Glutamatergic neuron (in vitro differentiated cells): ENCODE data around the gene RPS3A. TPM values are rescaled to one million over a fixed set of nuclear protein-coding genes. Genes with fewer than 3 reads are reported as not detected.
"Not testable (repeated sequence)": the region's sequence is repeated elsewhere in the genome, so short reads cannot be mapped to it uniquely, and the experiment has no call there.

Experiments
- DNase-seq: peaks from one replicate; pipeline ENCODE4 v3.0.0; 2022
- H3K27ac Mint-ChIP-seq: one replicate; pipeline ENCODE4 v1.8.0; 2020; ENCODE audit warnings: mild to moderate bottlenecking, mixed read lengths, inconsistent platforms; ENCODE audit not compliant: unreplicated experiment
- H3K27me3 Mint-ChIP-seq: one replicate; pipeline ENCODE4 v1.8.0; 2020; ENCODE audit warnings: mild to moderate bottlenecking, moderate library complexity, mixed read lengths, inconsistent platforms; ENCODE audit not compliant: unreplicated experiment
- H3K36me3 Mint-ChIP-seq: one replicate; pipeline ENCODE4 v1.8.0; 2020; ENCODE audit warnings: mild to moderate bottlenecking, mixed read lengths, inconsistent platforms; ENCODE audit not compliant: unreplicated experiment
- H3K4me1 Mint-ChIP-seq: one replicate; pipeline ENCODE4 v1.8.0; 2020; ENCODE audit warnings: mild to moderate bottlenecking, low read depth, mixed read lengths, inconsistent platforms; ENCODE audit not compliant: unreplicated experiment
- H3K4me3 Mint-ChIP-seq: one replicate; pipeline ENCODE4 v1.8.0; 2020; ENCODE audit warnings: mild to moderate bottlenecking, mixed read lengths, inconsistent platforms; ENCODE audit not compliant: unreplicated experiment
- H3K9me3 Mint-ChIP-seq: one replicate; pipeline ENCODE4 v1.8.0; 2020; ENCODE audit warnings: mild to moderate bottlenecking, moderate library complexity, mixed read lengths, inconsistent platforms; ENCODE audit not compliant: unreplicated experiment
- CTCF ChIP-seq: fragments of 200-600 bp; sonication (generic); IDR thresholded peaks from one replicate; pipeline ENCODE4 v1.5.0; 2021; ENCODE audit not compliant: partially characterized antibody, unreplicated experiment
- long read RNA-seq: library from polyadenylated mRNA; unstranded; transcript quantifications from one replicate; pipeline ENCODE4 v2.0.0, GENCODE V29; 2020; ENCODE audit not compliant: unreplicated experiment
- total RNA-seq: library from RNA; stranded (reverse); fragmentation: NEBNext Ultra II Directional; extraction: Animal tissue kit (Norgen Biotek cat#: 25700); gene quantifications from one replicate; pipeline ENCODE4 v1.2.1, GENCODE V29; 2021; ENCODE audit not compliant: unreplicated experiment

RPS3A gene
- 1,044 TPM for total RNA-seq
- long read RNA-seq, transcript RPS3A-205 (6 exons, 674 nt), result minor isoform, 19 of 2,329 reads
- long read RNA-seq, transcript RPS3A-201 (6 exons, 934 nt), result major isoform, 2,260 of 2,329 reads
- long read RNA-seq, transcript RPS3A-208 (4 exons, 576 nt), result minor isoform, 10 of 2,329 reads
- long read RNA-seq, partial matches to known transcripts, result 16 of 2,329 reads
- long read RNA-seq, other reads (novel, unspliced or antisense), result 23 of 2,329 reads

GRCh38 chr4:151099229-151099975 lies at the start of gene RPS3A:
Gene RPS3A, plus strand, starts transcription at chr4:151099628. Its CDS starts 25 bp downstream, at chr4:151099653.
- DNase-seq, result peak; percentile 93
- H3K9me3 Mint-ChIP-seq, result peaks cover 7% of the 10 kb centered on the region
- peak within 1 kb of the TSS; percentile 95 for H3K4me3 Mint-ChIP-seq
- H3K27ac Mint-ChIP-seq, result peak within 1 kb of the TSS; percentile 99
- peaks cover 7% of the 10 kb centered on the region for H3K27me3 Mint-ChIP-seq
- no peaks in the 10 kb centered on the region for H3K36me3 Mint-ChIP-seq
- peaks cover 7% of the 10 kb centered on the region for H3K4me1 Mint-ChIP-seq
- TF ChIP-seq CTCF, result peak; percentile 37

GRCh38 chr4:151052785-151053184 lies 46.6 kb upstream of the RPS3A start:
- no peak for TF ChIP-seq CTCF
- H3K4me1 Mint-ChIP-seq, result no peaks in the 10 kb centered on the region

GRCh38 chr4:151055539-151055938 lies 43.9 kb upstream of the RPS3A start:
- Mint-ChIP-seq H3K4me3 (no peak overlapping the region), H3K27ac (no peak overlapping the region), H3K27me3 (no peaks in the 10 kb centered on the region), H3K36me3 (no peaks in the 10 kb centered on the region), H3K9me3 (no peaks in the 10 kb centered on the region), H3K4me1 (no peaks in the 10 kb centered on the region)
- DNase-seq, result no peak
- no peak for TF ChIP-seq CTCF

More at GRCh38 chr4:151052785-151053184, 46.6 kb upstream of the RPS3A start:
- Mint-ChIP-seq H3K27ac (no peak overlapping the region), H3K4me3 (no peak overlapping the region), H3K27me3 (no peaks in the 10 kb centered on the region), H3K36me3 (no peaks in the 10 kb centered on the region), H3K9me3 (no peaks in the 10 kb centered on the region)
- DNase-seq, result no peak

GRCh38 chr4:151063143-151063542 lies 36.3 kb upstream of the RPS3A start:
- not testable (repeated sequence) for DNase-seq, H3K27me3 Mint-ChIP-seq, H3K4me3 Mint-ChIP-seq, H3K9me3 Mint-ChIP-seq, H3K36me3 Mint-ChIP-seq, H3K27ac Mint-ChIP-seq, H3K4me1 Mint-ChIP-seq

- DNase-seq, result no peak
- no peaks in the 10 kb centered on the region for H3K4me1 Mint-ChIP-seq
- H3K27me3 Mint-ChIP-seq, result no peaks in the 10 kb centered on the region
- no peaks in the 10 kb centered on the region for H3K9me3 Mint-ChIP-seq
- TF ChIP-seq CTCF, result no peak
- no peak overlapping the region for H3K27ac Mint-ChIP-seq
- H3K36me3 Mint-ChIP-seq, result no peaks in the 10 kb centered on the region
- H3K4me3 Mint-ChIP-seq, result no peak overlapping the region
Observed at GRCh38 chr4:151067316-151067970, 32.0 kb upstream of the RPS3A start.
